K562 (cell line): Measurements from ENCODE around the gene MEGF11. TPM values are rescaled to one million over a fixed set of nuclear protein-coding genes. Genes with fewer than 3 reads are reported as not detected.

Experiments
- C11orf30 ChIP-seq: fragments of 450-650 bp; IDR thresholded peaks from 2 replicates; pipeline ENCODE4 v1.6.1; 2016; ENCODE audit warnings: low read depth, mild to moderate bottlenecking
- ERF ChIP-seq: fragments of 450-650 bp; formaldehyde crosslinking; IDR thresholded peaks from 2 replicates; pipeline ENCODE4 v1.4.0; 2020; ENCODE audit warnings: mild to moderate bottlenecking, mixed read lengths
- FOXM1 ChIP-seq, 2 experiments: fragments of 450-650 bp in 1 of 2; sonication (generic) in 1 of 2; formaldehyde crosslinking in 1 of 2; IDR thresholded peaks; 2 replicates each; pipeline versions ENCODE4 v1.6.1 to v1.9.0; 2017 to 2022; ENCODE audit warnings: low read depth in 2 of 2, mild to moderate bottlenecking in 2 of 2, missing genetic modification reagents in 1 of 2, moderate library complexity in 1 of 2
- FUS ChIP-seq: fragments of 200-400 bp; formaldehyde crosslinking; optimal IDR thresholded peaks from 2 replicates; pipeline ENCODE3; 2017; ENCODE audit warnings: low read depth, low read length
- NFIC ChIP-seq: fragments of 450-650 bp; IDR thresholded peaks from 2 replicates; pipeline ENCODE4 v1.6.1; 2017; ENCODE audit warnings: mild to moderate bottlenecking, inconsistent platforms
- POLR3G ChIP-seq: IDR thresholded peaks from 2 replicates; pipeline ENCODE4 v1.6.1; 2011; ENCODE audit not compliant: insufficient read length, insufficient replicate concordance; ENCODE audit errors: extremely low read depth
- SMARCA5 ChIP-seq: fragments of 450-650 bp; IDR thresholded peaks from 2 replicates; pipeline ENCODE4 v1.6.1; 2016
- TAF9B ChIP-seq: fragments of 450-650 bp; IDR thresholded peaks from 2 replicates; pipeline ENCODE4 v1.6.1; 2018; ENCODE audit warnings: mild to moderate bottlenecking; ENCODE audit not compliant: partially characterized antibody
- TAL1 ChIP-seq: fragments of 450-650 bp; IDR thresholded peaks from 2 replicates; pipeline ENCODE4 v1.6.1; 2016; ENCODE audit warnings: mild to moderate bottlenecking
- ZNF133 ChIP-seq: fragments of 250-450 bp; sonication (Bioruptor Pico); IDR thresholded peaks from 2 replicates; pipeline ENCODE4 v1.4.0; 2020; ENCODE audit warnings: mild to moderate bottlenecking
- ZNF79 ChIP-seq: fragments of 250-450 bp; sonication (Bioruptor Pico); IDR thresholded peaks from 2 replicates; pipeline ENCODE4 v1.4.0; 2020; ENCODE audit warnings: low read depth, mild to moderate bottlenecking, moderate library complexity
- polyA plus RNA-seq, 8 experiments: library from polyadenylated mRNA; depleted of rRNA in 4 of 8; stranded (reverse) in 5 of 8; unstranded in 3 of 8; fragments of >200 nt; fragmentation: Nextera tagmentation in 2 of 8; fragmentation: Illumina TruSeq in 1 of 8; extraction: Ambion mirVana in 2 of 8; extraction: Trizol in 1 of 8; gene quantifications; 2 replicates each; pipeline versions ENCODE4 v1.2.1 to v1.2.3, GENCODE V29; 2011 to 2014; ENCODE audit warnings: inconsistent platforms in 1 of 8, missing spikeins in 1 of 8
- total RNA-seq, 7 experiments: library from RNA; depleted of rRNA in 6 of 7; stranded (reverse); fragments of >200 nt in 6 of 7; fragmentation: Illumina TruSeq in 2 of 7; extraction: Trizol in 2 of 7; gene quantifications; 2 replicates each; pipeline versions ENCODE4 v1.2.1 to v1.2.3, GENCODE V29; 2011 to 2021; ENCODE audit warnings: low replicate concordance in 1 of 7
- TF ChIP-seq, protein P1 (sequence below): fragments of 450-650 bp; IDR thresholded peaks from 2 replicates; pipeline ENCODE4 v1.6.1; 2016; ENCODE audit warnings: mild to moderate bottlenecking, moderate library complexity

MEGF11 gene
- total and polyA plus RNA-seq, 9 of the 15 experiments (the other 6 are each of a cell fraction or from before 2014, with no cell fraction given) = 0.06 to 0.23 (median 0.20) TPM; not detected in 6

- TF ChIP-seq FOXM1 (IDR thresholded peaks at IDR 0.05; ENCODE audit: low read depth) (peak; percentile 20; the same call in 1 of the 2 replicates), FOXM1 (CRISPR knock-in tag; IDR thresholded peaks at IDR 0.05; ENCODE audit: low read depth) (peak; percentile 92; the same call in 1 of the 2 replicates), SMARCA5 (peak; percentile 57; the same call in 1 of the 2 replicates), FUS (no peak), ZNF79 (CRISPR knock-in tag) (no peak), ZNF133 (CRISPR knock-in tag) (no peak), ERF (CRISPR knock-in tag) (no peak), TAF9B (peak; percentile 81), TAL1 (no peak; the same call in 1 of the 2 replicates), C11orf30 (peak; percentile 61), NFIC (peak; percentile 84; the same call in 1 of the 2 replicates), POLR3G (no peak)
- TF ChIP-seq, protein P1, sequence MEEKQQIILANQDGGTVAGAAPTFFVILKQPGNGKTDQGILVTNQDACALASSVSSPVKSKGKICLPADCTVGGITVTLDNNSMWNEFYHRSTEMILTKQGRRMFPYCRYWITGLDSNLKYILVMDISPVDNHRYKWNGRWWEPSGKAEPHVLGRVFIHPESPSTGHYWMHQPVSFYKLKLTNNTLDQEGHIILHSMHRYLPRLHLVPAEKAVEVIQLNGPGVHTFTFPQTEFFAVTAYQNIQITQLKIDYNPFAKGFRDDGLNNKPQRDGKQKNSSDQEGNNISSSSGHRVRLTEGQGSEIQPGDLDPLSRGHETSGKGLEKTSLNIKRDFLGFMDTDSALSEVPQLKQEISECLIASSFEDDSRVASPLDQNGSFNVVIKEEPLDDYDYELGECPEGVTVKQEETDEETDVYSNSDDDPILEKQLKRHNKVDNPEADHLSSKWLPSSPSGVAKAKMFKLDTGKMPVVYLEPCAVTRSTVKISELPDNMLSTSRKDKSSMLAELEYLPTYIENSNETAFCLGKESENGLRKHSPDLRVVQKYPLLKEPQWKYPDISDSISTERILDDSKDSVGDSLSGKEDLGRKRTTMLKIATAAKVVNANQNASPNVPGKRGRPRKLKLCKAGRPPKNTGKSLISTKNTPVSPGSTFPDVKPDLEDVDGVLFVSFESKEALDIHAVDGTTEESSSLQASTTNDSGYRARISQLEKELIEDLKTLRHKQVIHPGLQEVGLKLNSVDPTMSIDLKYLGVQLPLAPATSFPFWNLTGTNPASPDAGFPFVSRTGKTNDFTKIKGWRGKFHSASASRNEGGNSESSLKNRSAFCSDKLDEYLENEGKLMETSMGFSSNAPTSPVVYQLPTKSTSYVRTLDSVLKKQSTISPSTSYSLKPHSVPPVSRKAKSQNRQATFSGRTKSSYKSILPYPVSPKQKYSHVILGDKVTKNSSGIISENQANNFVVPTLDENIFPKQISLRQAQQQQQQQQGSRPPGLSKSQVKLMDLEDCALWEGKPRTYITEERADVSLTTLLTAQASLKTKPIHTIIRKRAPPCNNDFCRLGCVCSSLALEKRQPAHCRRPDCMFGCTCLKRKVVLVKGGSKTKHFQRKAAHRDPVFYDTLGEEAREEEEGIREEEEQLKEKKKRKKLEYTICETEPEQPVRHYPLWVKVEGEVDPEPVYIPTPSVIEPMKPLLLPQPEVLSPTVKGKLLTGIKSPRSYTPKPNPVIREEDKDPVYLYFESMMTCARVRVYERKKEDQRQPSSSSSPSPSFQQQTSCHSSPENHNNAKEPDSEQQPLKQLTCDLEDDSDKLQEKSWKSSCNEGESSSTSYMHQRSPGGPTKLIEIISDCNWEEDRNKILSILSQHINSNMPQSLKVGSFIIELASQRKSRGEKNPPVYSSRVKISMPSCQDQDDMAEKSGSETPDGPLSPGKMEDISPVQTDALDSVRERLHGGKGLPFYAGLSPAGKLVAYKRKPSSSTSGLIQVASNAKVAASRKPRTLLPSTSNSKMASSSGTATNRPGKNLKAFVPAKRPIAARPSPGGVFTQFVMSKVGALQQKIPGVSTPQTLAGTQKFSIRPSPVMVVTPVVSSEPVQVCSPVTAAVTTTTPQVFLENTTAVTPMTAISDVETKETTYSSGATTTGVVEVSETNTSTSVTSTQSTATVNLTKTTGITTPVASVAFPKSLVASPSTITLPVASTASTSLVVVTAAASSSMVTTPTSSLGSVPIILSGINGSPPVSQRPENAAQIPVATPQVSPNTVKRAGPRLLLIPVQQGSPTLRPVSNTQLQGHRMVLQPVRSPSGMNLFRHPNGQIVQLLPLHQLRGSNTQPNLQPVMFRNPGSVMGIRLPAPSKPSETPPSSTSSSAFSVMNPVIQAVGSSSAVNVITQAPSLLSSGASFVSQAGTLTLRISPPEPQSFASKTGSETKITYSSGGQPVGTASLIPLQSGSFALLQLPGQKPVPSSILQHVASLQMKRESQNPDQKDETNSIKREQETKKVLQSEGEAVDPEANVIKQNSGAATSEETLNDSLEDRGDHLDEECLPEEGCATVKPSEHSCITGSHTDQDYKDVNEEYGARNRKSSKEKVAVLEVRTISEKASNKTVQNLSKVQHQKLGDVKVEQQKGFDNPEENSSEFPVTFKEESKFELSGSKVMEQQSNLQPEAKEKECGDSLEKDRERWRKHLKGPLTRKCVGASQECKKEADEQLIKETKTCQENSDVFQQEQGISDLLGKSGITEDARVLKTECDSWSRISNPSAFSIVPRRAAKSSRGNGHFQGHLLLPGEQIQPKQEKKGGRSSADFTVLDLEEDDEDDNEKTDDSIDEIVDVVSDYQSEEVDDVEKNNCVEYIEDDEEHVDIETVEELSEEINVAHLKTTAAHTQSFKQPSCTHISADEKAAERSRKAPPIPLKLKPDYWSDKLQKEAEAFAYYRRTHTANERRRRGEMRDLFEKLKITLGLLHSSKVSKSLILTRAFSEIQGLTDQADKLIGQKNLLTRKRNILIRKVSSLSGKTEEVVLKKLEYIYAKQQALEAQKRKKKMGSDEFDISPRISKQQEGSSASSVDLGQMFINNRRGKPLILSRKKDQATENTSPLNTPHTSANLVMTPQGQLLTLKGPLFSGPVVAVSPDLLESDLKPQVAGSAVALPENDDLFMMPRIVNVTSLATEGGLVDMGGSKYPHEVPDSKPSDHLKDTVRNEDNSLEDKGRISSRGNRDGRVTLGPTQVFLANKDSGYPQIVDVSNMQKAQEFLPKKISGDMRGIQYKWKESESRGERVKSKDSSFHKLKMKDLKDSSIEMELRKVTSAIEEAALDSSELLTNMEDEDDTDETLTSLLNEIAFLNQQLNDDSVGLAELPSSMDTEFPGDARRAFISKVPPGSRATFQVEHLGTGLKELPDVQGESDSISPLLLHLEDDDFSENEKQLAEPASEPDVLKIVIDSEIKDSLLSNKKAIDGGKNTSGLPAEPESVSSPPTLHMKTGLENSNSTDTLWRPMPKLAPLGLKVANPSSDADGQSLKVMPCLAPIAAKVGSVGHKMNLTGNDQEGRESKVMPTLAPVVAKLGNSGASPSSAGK = peak; percentile 94
Measured at GRCh38 chr15:65869126-65869953, 384.2 kb downstream of the MEGF11 start, which contains the start of gene RAB11A (continued).
